ENCODE data around the gene CAPN5. TPM values are rescaled to one million over a fixed set of nuclear protein-coding genes. Genes with fewer than 3 reads are reported as not detected.

The CAPN5 gene
- total and polyA plus RNA-seq, 2 donors from 2014 or later = 20.0 to 36.0 TPM

DNA sequence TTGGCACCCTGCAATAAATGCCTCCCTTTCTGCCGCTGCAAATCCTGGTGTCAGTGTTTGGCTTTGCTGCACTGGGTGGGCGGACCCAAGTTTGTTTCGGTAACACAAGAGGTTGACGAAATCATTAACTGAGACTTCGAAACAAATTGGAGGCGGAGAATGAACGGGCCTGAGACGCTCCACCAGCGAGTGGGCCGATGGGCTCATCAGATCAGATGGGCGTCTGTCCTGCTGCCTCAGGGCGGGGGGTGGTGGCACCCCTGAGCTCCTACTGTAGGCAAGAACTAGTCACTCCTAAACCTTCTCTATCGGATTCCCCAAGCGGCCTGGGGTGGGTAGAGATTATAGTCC is 918 bp upstream of the CAPN5 start:
- no peak for FAIRE-seq
- TF ChIP-seq, protein P1, sequence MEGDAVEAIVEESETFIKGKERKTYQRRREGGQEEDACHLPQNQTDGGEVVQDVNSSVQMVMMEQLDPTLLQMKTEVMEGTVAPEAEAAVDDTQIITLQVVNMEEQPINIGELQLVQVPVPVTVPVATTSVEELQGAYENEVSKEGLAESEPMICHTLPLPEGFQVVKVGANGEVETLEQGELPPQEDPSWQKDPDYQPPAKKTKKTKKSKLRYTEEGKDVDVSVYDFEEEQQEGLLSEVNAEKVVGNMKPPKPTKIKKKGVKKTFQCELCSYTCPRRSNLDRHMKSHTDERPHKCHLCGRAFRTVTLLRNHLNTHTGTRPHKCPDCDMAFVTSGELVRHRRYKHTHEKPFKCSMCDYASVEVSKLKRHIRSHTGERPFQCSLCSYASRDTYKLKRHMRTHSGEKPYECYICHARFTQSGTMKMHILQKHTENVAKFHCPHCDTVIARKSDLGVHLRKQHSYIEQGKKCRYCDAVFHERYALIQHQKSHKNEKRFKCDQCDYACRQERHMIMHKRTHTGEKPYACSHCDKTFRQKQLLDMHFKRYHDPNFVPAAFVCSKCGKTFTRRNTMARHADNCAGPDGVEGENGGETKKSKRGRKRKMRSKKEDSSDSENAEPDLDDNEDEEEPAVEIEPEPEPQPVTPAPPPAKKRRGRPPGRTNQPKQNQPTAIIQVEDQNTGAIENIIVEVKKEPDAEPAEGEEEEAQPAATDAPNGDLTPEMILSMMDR (IDR thresholded peaks at IDR 0.05; ENCODE audit: borderline replicate concordance, extremely low read depth, insufficient read depth) = no peak
- Histone ChIP-seq H3K4me3 (ENCODE audit: low read length in 3 of 3) (peak overlapping the region; percentile 48 to 78 (median 61)), H3K36me3 (ENCODE audit: control insufficient read depth in 2 of 3, insufficient read depth in 3 of 3, low read length in 3 of 3) (no peaks in the 10 kb centered on the region), H3K9me3 (ENCODE audit: control insufficient read depth in 2 of 3, insufficient read depth in 1 of 3, low read length in 3 of 3) (no peaks in the 10 kb centered on the region), H3K27me3 (ENCODE audit: control insufficient read depth, insufficient read depth, low read length) (no peaks in the 10 kb centered on the region), H3K9ac (ENCODE audit: low read length in 3 of 3) (peak overlapping the region in 2 of 3 donors; percentile 71 to 88), H3K4me1 (ENCODE audit: control insufficient read depth in 2 of 3, insufficient read depth in 2 of 3, low read depth in 1 of 3, low read length in 3 of 3) (peaks cover 0 to 23% (median 12%) of the 10 kb centered on the region in 3 donors), H3K27ac (ENCODE audit: low read depth in 2 of 2, low read length in 2 of 2) (peak overlapping the region; percentile 88 to 91)
- peak in 4 of 5 donors; percentile 58 to 80 (median 70) for DNase-seq
- intact Hi-C loops (cut with DNase I) = no loop called here

DNA sequence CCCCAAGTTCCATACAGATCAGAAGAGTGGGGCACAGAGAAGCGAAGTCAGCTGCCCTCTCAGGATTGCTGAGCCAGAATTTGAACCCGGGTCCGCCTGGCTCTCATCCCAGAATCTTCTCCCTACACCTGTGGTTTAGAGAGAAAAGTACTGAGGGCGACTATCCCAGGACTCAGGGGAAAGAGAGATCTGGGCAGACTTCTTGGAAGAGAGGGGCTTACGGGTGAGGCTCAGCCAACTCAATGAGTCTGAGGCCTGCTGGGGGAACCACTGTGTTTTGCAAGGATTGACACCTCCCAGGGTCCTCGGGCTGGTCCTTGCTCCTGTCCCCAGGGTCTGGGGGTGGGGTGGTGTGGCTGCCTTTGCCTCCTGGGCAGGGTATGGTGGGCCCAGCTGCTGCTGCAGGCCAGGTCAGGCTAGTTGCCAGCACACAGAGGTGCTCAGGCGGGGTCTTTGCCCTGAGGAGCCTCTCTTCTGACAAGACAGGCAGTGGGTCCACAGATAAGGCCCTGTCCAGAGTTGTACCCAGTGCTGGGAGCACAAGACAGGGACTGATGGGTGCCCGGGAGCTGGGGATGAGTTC is 1.2 kb downstream of the CAPN5 start:
- FAIRE-seq (no peak), DNase-seq (peak in 2 of 5 donors; percentile 34 to 61)
- peak overlapping the region; percentile 71 to 79 (median 71) for H3K4me3 ChIP-seq (ENCODE audit: low read length in 3 of 3)
- peak overlapping the region in 1 of 3 donors; percentile 13 for H3K9ac ChIP-seq (ENCODE audit: low read length in 3 of 3)
- no peaks in the 10 kb centered on the region for H3K36me3 ChIP-seq (ENCODE audit: control insufficient read depth in 2 of 3, insufficient read depth in 3 of 3, low read length in 3 of 3)
- TF ChIP-seq, protein P1 (IDR thresholded peaks at IDR 0.05; ENCODE audit: borderline replicate concordance, extremely low read depth, insufficient read depth) = no peak
- H3K27ac ChIP-seq (ENCODE audit: low read depth in 2 of 2, low read length in 2 of 2) = peak overlapping the region in 1 of 2 donors; percentile 59
- peaks cover 5 to 38% (median 22%) of the 10 kb centered on the region in 3 donors for H3K4me1 ChIP-seq (ENCODE audit: control insufficient read depth in 2 of 3, insufficient read depth in 2 of 3, low read depth in 1 of 3, low read length in 3 of 3)
- no peaks in the 10 kb centered on the region for H3K9me3 ChIP-seq (ENCODE audit: control insufficient read depth in 2 of 3, insufficient read depth in 1 of 3, low read length in 3 of 3)
- intact Hi-C loops (cut with DNase I) = no loop called here
- no peaks in the 10 kb centered on the region for H3K27me3 ChIP-seq (ENCODE audit: control insufficient read depth, insufficient read depth, low read length)

DNA sequence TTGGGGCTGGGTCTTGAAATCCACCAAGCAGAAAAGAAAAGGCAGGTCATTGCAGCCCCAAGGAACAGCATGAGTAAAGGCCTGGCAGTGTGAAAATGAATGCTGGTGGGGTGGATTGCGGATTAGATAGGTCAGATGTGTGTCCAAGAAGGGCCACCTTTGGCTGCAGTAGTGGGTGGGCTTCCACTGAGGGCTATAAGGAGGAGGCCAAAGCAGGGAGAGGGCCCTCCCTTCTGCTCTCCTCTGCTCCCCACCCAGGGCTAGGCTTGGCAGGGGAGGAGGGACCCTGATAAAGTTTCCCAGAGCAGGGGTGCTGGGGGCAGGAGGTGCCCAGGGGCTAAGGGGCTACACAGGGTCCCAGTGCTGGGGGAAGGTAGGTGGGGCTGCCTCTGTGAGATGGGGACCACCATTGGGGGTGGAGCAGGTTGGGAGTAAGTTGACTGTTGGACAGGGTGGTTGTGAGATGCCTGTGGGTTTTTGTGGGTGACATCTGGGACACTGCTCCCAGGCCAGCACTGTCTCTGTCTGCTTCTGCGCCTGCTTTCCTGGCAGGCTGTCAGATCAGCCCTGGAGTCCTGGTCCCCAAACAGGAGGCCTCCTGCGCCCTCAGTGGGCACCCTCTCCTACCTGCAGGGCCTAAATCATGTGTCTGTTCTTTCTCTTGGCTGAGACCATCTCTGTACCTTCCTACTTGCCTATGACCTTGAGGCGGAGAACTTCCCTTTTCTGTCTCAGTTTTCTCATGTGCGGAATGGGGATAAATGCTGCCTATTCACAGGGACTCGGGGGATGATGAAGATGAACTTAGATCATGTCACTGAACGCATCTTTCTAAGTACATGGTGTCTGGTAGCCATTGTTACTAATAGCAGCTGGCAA is 1.9 kb downstream of the CAPN5 start:
- TF ChIP-seq, protein P1 (IDR thresholded peaks at IDR 0.05; ENCODE audit: borderline replicate concordance, extremely low read depth, insufficient read depth) = no peak
- FAIRE-seq (no peak), DNase-seq (peak in 1 of 5 donors; percentile 45)
- Histone ChIP-seq H3K27me3 (ENCODE audit: control insufficient read depth, insufficient read depth, low read length) (no peaks in the 10 kb centered on the region), H3K9ac (ENCODE audit: low read length in 3 of 3) (no peak overlapping the region), H3K9me3 (ENCODE audit: control insufficient read depth in 2 of 3, insufficient read depth in 1 of 3, low read length in 3 of 3) (no peaks in the 10 kb centered on the region), H3K4me1 (ENCODE audit: control insufficient read depth in 2 of 3, insufficient read depth in 2 of 3, low read depth in 1 of 3, low read length in 3 of 3) (peaks cover 5 to 45% (median 29%) of the 10 kb centered on the region in 3 donors), H3K36me3 (ENCODE audit: control insufficient read depth in 2 of 3, insufficient read depth in 3 of 3, low read length in 3 of 3) (no peaks in the 10 kb centered on the region), H3K27ac (ENCODE audit: low read depth in 2 of 2, low read length in 2 of 2) (no peak overlapping the region), H3K4me3 (ENCODE audit: low read length in 3 of 3) (peak overlapping the region in 1 of 3 donors; percentile 79)
- intact Hi-C loops (cut with DNase I) = no loop called here

Measured in kidney (tissue), 14 donors.